GM12873 (cell line): Measurements from ENCODE around the gene MT1F.

Experiments
- TF ChIP-seq, protein P1 (sequence below): IDR thresholded peaks from 2 replicates; pipeline ENCODE4 v1.5.1; 2012; ENCODE audit warnings: low read depth, mild to moderate bottlenecking, moderate library complexity, low read length, control low read depth; ENCODE audit not compliant: insufficient read depth; ENCODE audit errors: missing control alignments

MT1F gene

DNA sequence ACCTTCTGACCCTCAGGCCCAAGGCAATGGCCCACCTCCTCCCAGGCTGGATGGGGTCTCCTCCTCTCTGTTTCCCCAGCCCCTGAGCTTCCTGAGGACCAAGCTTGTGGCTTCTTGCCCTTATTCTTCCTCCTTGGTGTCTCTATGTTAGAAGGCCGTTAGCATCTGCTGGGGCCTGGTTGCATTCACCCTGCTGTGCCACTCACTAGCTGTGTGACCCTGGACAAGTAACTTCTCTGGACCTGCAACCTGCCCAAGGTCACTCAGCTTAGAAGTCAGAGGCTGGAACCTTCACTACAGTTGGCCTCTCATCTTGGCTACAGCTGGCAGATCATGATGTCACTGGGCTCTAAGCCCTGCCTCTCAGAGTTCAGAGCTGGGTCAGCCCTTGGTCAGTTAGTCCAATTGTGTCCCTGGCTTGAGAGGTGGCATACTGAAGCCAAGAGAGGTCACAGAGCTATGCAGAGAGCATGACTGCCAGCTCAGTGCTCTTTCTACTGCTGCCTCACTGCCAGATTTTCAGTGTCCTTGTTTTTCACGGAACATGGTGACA is 46.4 kb upstream of the MT1F start:
- TF ChIP-seq, protein P1, sequence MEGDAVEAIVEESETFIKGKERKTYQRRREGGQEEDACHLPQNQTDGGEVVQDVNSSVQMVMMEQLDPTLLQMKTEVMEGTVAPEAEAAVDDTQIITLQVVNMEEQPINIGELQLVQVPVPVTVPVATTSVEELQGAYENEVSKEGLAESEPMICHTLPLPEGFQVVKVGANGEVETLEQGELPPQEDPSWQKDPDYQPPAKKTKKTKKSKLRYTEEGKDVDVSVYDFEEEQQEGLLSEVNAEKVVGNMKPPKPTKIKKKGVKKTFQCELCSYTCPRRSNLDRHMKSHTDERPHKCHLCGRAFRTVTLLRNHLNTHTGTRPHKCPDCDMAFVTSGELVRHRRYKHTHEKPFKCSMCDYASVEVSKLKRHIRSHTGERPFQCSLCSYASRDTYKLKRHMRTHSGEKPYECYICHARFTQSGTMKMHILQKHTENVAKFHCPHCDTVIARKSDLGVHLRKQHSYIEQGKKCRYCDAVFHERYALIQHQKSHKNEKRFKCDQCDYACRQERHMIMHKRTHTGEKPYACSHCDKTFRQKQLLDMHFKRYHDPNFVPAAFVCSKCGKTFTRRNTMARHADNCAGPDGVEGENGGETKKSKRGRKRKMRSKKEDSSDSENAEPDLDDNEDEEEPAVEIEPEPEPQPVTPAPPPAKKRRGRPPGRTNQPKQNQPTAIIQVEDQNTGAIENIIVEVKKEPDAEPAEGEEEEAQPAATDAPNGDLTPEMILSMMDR, result no peak

DNA sequence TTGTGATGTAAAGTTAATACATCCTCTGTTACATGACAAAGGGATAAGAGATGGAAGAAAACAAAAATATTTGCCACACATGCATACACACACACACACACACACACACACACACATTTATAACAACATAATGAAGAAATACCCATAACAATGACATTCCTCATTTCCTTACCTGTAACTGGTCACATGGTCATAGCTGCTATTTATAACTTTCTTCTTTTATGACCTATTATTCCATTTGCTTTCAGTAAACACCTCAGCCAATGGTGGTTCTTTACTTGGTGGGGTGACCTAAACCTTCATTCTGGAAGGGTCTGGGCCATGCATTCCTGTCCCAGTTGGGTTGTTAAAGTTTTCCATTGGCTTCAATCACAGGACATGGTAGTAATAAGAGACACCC is 44.1 kb upstream of the MT1F start:
- TF ChIP-seq, protein P1, result no peak

DNA sequence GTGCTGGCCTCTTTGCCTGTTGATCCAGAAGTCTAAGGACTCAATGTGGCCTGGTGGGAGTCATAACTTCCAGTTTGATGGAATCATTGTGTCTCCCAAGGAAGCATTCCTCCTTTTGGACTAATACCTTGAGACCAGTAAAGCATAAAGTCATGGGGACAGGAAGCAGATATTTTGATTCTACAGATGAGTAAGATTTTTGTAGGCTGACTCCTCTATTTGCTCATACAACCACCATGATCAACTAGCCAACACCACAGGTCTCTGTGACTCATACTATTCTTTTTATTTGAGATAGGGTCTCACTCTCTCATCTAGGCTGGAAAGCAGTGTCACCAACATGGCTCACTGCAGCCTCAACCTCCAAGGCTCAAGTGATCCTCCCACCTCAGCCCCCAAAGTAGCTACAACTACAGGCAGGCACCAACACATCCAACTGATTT is 43.2 kb upstream of the MT1F start:
- TF ChIP-seq, protein P1, result no peak

DNA sequence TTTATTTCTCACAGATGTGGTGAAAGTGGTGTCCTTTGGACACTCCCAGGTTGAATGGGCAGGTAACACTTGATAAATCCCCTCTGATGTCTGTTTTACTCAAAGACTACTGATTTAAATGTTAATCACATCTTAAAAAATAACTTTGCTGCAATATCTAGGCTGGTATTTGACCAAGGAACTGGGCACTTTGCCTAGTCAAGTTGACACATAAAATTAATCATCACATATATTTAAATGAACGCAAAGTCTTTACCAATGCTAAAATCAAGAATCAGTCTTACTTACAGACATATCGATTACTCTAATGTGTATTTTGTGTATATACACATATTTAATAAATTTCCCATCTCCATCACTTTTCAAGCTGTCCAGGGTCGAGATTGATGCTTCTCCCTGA is 42.4 kb upstream of the MT1F start:
- TF ChIP-seq, protein P1, result no peak

DNA sequence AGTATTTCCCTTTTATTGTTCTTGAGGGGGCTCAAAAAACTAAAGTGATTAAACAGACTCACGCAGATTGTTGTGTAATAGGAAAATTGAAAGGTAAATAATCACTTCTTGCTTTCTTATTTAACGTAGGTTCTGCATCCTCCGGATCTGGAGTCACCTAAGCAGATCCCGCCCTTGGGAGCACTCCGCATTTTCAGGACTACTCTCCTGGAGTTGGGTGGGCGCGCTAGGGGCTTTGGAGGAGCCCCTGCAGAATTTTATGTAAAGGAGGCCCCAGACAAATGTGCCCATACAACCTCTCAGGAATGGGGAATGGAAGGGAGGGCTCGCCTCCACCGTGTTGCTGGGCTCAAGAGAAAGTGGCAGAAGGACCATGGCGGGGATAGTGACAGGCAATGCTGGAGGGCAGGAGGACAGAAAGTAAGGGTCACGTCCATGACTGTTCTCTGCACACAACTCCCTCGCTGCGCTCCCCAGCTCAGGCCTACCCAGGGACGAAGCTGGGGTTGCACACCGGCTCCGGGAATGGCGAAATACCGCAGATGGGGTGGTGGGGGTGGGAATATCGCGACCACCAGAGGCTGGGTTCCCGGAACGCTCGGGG is 41.0 kb upstream of the MT1F start:
- TF ChIP-seq, protein P1, result no peak

DNA sequence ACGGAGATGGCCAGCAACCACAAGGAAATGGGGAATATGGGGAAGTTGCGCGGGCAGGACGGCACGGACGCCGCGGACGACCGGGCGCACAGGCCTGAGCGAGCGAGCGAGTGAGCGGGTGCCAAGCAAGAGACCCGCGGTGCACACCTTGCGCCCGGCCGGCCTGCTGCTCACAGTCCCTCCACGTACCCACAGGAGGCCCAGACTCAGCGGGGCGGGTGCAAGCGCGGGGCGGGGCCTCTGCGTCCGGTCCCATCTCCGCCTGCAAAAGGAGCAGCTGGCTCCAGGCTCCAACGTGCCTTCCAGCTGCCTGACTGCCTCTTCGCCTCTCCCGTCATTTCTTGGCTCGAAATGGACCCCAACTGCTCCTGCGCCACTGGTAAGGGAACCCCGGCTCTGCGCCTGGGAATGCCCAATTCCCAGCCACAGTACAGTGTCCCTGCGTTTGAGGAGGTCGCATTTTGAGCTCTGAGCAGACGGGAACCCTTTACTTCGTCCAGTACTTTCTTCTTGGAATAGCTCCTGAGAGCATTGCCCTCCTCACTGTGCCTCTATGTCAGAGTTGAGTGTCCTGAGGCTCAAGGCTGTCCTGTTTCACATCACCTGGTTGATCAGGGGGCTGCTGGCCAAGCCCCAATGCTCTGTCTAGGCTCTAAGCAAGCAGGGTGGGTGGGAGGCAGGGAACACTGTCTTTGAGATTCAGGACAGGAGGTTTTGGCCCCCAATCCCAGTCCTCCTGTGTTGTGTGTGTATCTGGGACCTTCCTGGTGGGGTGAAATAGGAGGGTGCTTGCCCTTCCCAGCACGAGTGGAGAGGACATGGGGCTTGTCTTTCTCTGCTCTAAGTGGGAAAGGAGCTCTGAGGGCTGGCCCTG is 40.3 kb upstream of the MT1F start:
- TF ChIP-seq, protein P1, result no peak

DNA sequence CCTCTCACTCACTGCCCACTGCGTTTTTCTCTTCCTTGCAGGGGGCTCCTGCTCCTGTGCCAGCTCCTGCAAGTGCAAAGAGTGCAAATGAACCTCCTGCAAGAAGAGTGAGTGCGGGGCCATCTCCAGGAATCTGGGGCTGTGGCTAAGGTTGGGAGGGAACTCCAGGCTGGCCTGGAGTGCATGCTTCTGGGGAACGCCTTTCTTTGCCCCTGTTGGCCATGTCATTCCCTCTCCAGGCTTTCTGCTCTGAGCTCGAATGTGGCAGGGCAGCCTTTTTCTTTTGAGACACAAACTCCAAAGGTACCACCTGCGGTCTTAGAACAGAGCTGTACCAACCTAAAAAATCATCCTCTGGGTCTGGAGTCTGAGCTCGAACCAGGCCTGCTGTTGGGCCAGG is 39.6 kb upstream of the MT1F start:
- TF ChIP-seq, protein P1, result no peak
